Stomach (tissue), 9 donors: Measurements from ENCODE around the gene UQCRFS1. TPM values are rescaled to one million over a fixed set of nuclear protein-coding genes. Genes with fewer than 3 reads are reported as not detected.

Experiments used
- DNase-seq, 2 donors: peaks; one replicate each; pipeline versions ENCODE4 v3.0.0 to v3.0.0-alpha.2; 2013 to 2019
- H3K27ac ChIP-seq, 5 donors: fragments of 200-600 bp in 4 of 5; sonication (generic) in 4 of 5; one replicate each; pipeline ENCODE4 v1.5.1; 2013 to 2019; ENCODE audit warnings: mild to moderate bottlenecking in 1 of 5, moderate library complexity in 1 of 5
- H3K27me3 ChIP-seq, 3 donors: fragments of 200-600 bp; sonication (generic); one replicate each; pipeline ENCODE4 v1.5.1; 2017 to 2019; ENCODE audit warnings: mixed run types in 1 of 3
- H3K36me3 ChIP-seq, 4 donors: fragments of 200-600 bp; sonication (generic); 1 replicate in 3 of 4; 2 replicates in 1 of 4; pipeline ENCODE4 v1.5.1; 2016 to 2019
- H3K4me1 ChIP-seq, 4 donors: fragments of 200-600 bp; sonication (generic); one replicate each; pipeline ENCODE4 v1.5.1; 2016 to 2019
- H3K4me3 ChIP-seq, 4 donors: fragments of 200-600 bp; sonication (generic) in 3 of 4; one replicate each; pipeline ENCODE4 v1.5.1; 2016 to 2019; ENCODE audit warnings: mild to moderate bottlenecking in 1 of 4
- H3K9me3 ChIP-seq, 4 donors: fragments of 200-600 bp; sonication (generic); one replicate each; pipeline ENCODE4 v1.5.1; 2016 to 2019
- CTCF ChIP-seq, 7 experiments: fragments of 450-650 bp in 4 of 7; fragments of 200-600 bp in 3 of 7; sonication (generic) in 3 of 7; IDR thresholded peaks; one replicate each; pipeline ENCODE4 v1.5.1; 2016 to 2019; ENCODE audit warnings: antibody characterized with exemption in 7 of 7, control low read depth in 2 of 7, mild to moderate bottlenecking in 1 of 7
- EP300 ChIP-seq: sonication (generic); formaldehyde crosslinking; IDR thresholded peaks from one replicate; pipeline ENCODE4 v1.6.1; 2017; ENCODE audit warnings: antibody characterized with exemption
- POLR2A ChIP-seq, 4 donors: fragments of 450-650 bp; IDR thresholded peaks; one replicate each; pipeline ENCODE4 v1.6.1; 2016; ENCODE audit warnings: antibody characterized with exemption in 4 of 4, control low read depth in 2 of 4, mild to moderate bottlenecking in 1 of 4, moderate library complexity in 1 of 4
- POLR2AphosphoS5 ChIP-seq, 3 donors: sonication (generic); formaldehyde crosslinking; IDR thresholded peaks; one replicate each; pipeline ENCODE4 v1.6.1; 2016; ENCODE audit warnings: antibody characterized with exemption in 3 of 3
- WGBS, 5 donors: extraction: QIAGEN DNeasy Blood & Tissue Kit in 3 of 5; methylation state at CpG; one replicate each; pipeline versions ENCODE4 v1.1.5 to v1.1.7; 2013 to 2018; 5-methylcytosine and 5-hydroxymethylcytosine counted together
- intact Hi-C: fragments of 100-400 bp; cut with DNase I; formaldehyde crosslinking; loops from one replicate; pipeline ENCODE4 v1.15.1; 2023; ENCODE audit warnings: low total_unique reads
- polyA plus RNA-seq, 3 donors: library from polyadenylated mRNA; stranded (reverse); fragments of 200-250 nt; gene quantifications; one replicate each; pipeline ENCODE4 v1.2.3, GENCODE V29; 2013
- total RNA-seq, 5 donors: library from RNA; depleted of rRNA; stranded (reverse); fragments of >200 nt; gene quantifications; one replicate each; pipeline versions ENCODE4 v1.1.0 to v1.2.3, GENCODE V29; 2014 to 2016
- donor health status: healthy with polysubstance abuse.
- donor health status: Bipolar disorder and iron deficiency.
- donor health status: healthy.

UQCRFS1 gene
- total and polyA plus RNA-seq, 8 donors = 17.0 to 84.9 (median 40.6) TPM

- Histone ChIP-seq H3K27ac (no peak overlapping the region), H3K4me1 (peaks cover 0 to 8% (median 3%) of the 10 kb centered on the region in 4 donors), H3K9me3 (no peaks in the 10 kb centered on the region), H3K36me3 (no peaks in the 10 kb centered on the region), H3K4me3 (no peak overlapping the region), H3K27me3 (peaks cover 7 to 52% (median 8%) of the 10 kb centered on the region in 3 donors)
- intact Hi-C loops = no loop called here
- WGBS, 5 donors = 62 to 85% (median 79%) methylated on average over 3 of the region's 3 CpGs
- DNase-seq = no peak
- TF ChIP-seq POLR2A (IDR thresholded peaks at IDR 0.05) (no peak), POLR2AphosphoS5 (IDR thresholded peaks at IDR 0.05) (no peak), CTCF (IDR thresholded peaks at IDR 0.05) (no peak), EP300 (no peak)
These were observed 34.1 kb upstream of the UQCRFS1 start for GRCh38 chr19:29247051-29247450.

GRCh38 chr19:29245215-29245614, 32.3 kb upstream of the UQCRFS1 start:
- no peak overlapping the region for H3K4me3 ChIP-seq
- H3K9me3 ChIP-seq = no peaks in the 10 kb centered on the region
- TF ChIP-seq POLR2AphosphoS5 (IDR thresholded peaks at IDR 0.05) (no peak), EP300 (no peak), POLR2A (IDR thresholded peaks at IDR 0.05) (no peak), CTCF (IDR thresholded peaks at IDR 0.05) (no peak)
- H3K27me3 ChIP-seq = peaks cover 7 to 52% (median 8%) of the 10 kb centered on the region in 3 donors
- intact Hi-C loops = no loop called here
- peaks cover 0 to 8% (median 3%) of the 10 kb centered on the region in 4 donors for H3K4me1 ChIP-seq
- 50 to 79% (median 70%) methylated on average over 5 to 6 of the region's 6 CpGs for WGBS, 5 donors
- H3K27ac ChIP-seq = no peak overlapping the region
- H3K36me3 ChIP-seq = no peaks in the 10 kb centered on the region
- DNase-seq = peak in 1 of 2 donors; percentile 48

DNA sequence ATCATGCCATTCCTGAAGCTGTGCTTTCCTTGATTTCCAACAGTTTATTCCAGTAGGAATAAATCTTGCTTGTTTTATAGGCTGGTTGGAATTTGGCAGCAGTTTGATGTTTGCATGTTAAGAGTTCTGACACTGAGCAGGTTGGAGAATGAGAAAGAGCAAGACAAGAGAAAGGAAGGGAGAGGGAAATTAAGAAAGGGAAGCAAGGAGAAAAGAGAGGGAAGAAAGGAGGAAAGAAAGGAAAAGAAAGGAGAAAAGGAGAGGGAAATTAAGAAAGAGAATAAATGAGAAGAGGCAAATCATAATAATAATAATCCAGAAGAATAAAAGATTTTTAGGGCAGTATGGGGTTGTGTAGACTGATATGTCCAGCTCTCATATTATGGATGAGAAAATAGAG, 28.4 kb upstream of the UQCRFS1 start:
- Histone ChIP-seq H3K27me3 (peaks cover 0 to 21% (median 0%) of the 10 kb centered on the region in 3 donors), H3K4me3 (no peak overlapping the region), H3K27ac (no peak overlapping the region), H3K36me3 (no peaks in the 10 kb centered on the region), H3K4me1 (no peaks in the 10 kb centered on the region), H3K9me3 (peaks cover 0 to 7% (median 5%) of the 10 kb centered on the region in 4 donors)
- TF ChIP-seq EP300 (no peak), POLR2AphosphoS5 (IDR thresholded peaks at IDR 0.05) (no peak), POLR2A (IDR thresholded peaks at IDR 0.05) (no peak), CTCF (IDR thresholded peaks at IDR 0.05) (no peak)
- no peak for DNase-seq
- intact Hi-C loops = no loop called here

DNA sequence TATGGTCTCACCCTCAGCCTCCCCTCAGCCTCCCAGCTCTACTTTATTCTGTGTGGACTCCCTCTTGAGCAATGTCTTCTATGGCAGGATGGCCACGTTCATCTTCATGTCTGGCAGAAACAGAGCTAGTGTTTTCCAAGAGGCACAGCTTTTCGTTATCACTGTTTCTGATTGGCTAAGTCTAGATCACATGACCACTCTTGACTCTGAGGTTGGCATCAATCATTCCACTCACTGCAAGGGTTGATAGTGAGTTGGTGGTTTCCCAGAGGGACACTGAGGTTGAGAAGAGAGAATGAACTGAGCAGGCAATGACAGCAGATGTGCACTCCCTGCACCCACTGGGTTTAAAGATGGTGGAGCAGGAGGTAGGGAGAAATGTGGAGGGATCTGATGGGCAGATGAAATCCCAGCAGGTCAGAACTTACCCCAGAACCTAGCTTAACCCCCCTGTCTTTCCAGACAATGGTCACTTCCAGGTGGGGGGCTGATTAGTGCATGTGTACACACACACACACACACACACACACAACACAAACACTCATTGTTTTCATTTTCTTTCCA, 26.3 kb upstream of the UQCRFS1 start:
- peaks cover 0 to 10% (median 0%) of the 10 kb centered on the region in 3 donors for H3K27me3 ChIP-seq
- H3K36me3 ChIP-seq = no peaks in the 10 kb centered on the region
- H3K4me3 ChIP-seq = no peak overlapping the region
- no peaks in the 10 kb centered on the region for H3K4me1 ChIP-seq
- no peak for DNase-seq
- 29 to 52% (median 38%) methylated on average over 2 of the region's 2 CpGs for WGBS, 5 donors
- H3K27ac ChIP-seq = no peak overlapping the region
- intact Hi-C loops = no loop called here
- peaks cover 0 to 22% (median 19%) of the 10 kb centered on the region in 4 donors for H3K9me3 ChIP-seq
- TF ChIP-seq POLR2AphosphoS5 (IDR thresholded peaks at IDR 0.05) (no peak), POLR2A (IDR thresholded peaks at IDR 0.05) (no peak), CTCF (IDR thresholded peaks at IDR 0.05) (no peak), EP300 (no peak)
